CD4-positive, alpha-beta T cell treated with Interleukin-21 for 1 hour (primary cell): Measurements from ENCODE around the gene PPM1F.

Source experiments
- DNase-seq: peaks from one replicate; pipeline ENCODE4 v3.0.0-alpha.2; 2020

Gene PPM1F

GRCh38 chr22:21960200-21961126 is 7.8 kb upstream of the PPM1F start:
- no peak for DNase-seq

- no peak for DNase-seq
Measured at GRCh38 chr22:21959274-21960074, 6.8 kb upstream of the PPM1F start.

- DNase-seq, result no peak
Measured at GRCh38 chr22:21958360-21959273, 6.0 kb upstream of the PPM1F start.

- no peak for DNase-seq
Measured at GRCh38 chr22:21951931-21952465, 650 bp downstream of the PPM1F start.

GRCh38 chr22:21951062-21951461 is 1.6 kb downstream of the PPM1F start:
- DNase-seq, result no peak

- no peak for DNase-seq
Measured at GRCh38 chr22:21949948-21950347, 2.7 kb downstream of the PPM1F start.

GRCh38 chr22:21949569-21949918 is 3.1 kb downstream of the PPM1F start:
- no peak for DNase-seq

- no peak for DNase-seq
Measured at GRCh38 chr22:21948824-21949568, 3.7 kb downstream of the PPM1F start.

- DNase-seq, result no peak
Measured at GRCh38 chr22:21948390-21948789, 4.3 kb downstream of the PPM1F start.

- no peak for DNase-seq
Measured at GRCh38 chr22:21947040-21948014, 5.3 kb downstream of the PPM1F start.

GRCh38 chr22:21946262-21946925 is 6.3 kb downstream of the PPM1F start:
- DNase-seq, result no peak

- no peak for DNase-seq
Measured at GRCh38 chr22:21945453-21946261, 7.0 kb downstream of the PPM1F start.

GRCh38 chr22:21944871-21945270 is 7.8 kb downstream of the PPM1F start:
- no peak for DNase-seq

- no peak for DNase-seq
Measured at GRCh38 chr22:21943571-21944448, 8.8 kb downstream of the PPM1F start.

- DNase-seq, result peak; percentile 12
Measured at GRCh38 chr22:21942407-21943343, 10.0 kb downstream of the PPM1F start.

GRCh38 chr22:21941921-21942320 is 10.7 kb downstream of the PPM1F start:
- no peak for DNase-seq

- no peak for DNase-seq
Measured at GRCh38 chr22:21940521-21940920, 12.1 kb downstream of the PPM1F start.
